GM18858 (cell line): ENCODE results near the gene VPS54.
"Not testable (repeated sequence)": the region's sequence is repeated elsewhere in the genome, so short reads cannot be mapped to it uniquely, and the experiment has no call there.

Source experiments
- ATAC-seq: cut with Tn5 transposase; IDR thresholded peaks from one replicate; pipeline ENCODE4 v1.9.1; 2021; ENCODE audit not compliant: unreplicated experiment

Gene VPS54

GRCh38 chr2:64024259-64024949 lies 5.2 kb upstream of the VPS54 start:
- no peak for ATAC-seq

- no peak for ATAC-seq
Observed at GRCh38 chr2:64023485-64024258, 4.4 kb upstream of the VPS54 start.

- ATAC-seq: no peak
Observed at GRCh38 chr2:64021578-64021977, 2.4 kb upstream of the VPS54 start.

DNA sequence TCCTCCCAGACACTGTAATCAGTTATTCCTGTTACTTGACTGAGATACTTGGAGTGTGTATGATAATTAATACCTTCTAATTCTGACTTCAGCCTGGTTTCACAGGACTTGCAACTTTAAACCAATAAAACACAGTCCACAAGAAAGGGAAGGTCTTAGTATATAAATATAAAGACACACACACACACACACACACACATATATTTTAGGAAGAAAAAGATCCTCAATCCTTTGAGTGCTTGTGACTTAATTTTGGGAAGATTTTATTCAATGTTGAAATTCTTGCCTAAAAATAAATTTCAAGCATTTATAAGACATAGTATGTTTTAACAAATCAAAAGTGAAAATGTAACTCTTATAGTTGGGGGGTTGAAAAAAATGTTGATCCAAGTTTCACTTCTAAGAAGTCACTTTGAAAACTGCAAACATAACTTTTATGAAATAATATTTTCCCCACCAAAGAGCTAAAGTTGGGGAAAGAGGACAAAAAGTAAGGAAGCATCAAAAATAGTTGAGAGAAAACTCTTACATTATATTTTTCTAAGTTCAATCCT lies 824 bp upstream of the VPS54 start:
- no peak for ATAC-seq

DNA sequence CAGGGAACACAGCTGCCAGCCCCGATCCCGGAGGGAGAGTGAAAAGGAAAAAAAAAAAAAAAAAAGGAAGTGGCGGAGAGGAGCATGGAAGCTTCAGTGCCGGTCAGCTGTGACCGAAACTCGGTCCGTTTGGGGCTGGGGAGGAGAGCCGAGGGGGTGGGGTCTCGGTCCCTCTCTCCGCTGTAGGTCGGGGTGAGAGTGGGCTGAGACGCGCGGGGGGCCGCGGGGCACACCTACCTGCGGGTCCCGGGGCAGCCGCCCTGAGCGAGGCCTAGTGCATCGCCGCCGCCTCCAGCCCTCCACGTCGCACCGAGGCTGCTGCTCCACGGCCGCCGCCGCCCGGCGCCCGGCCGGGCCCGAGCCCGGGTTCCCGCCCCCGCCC lies 536 bp downstream of the VPS54 start:
- ATAC-seq: peak; percentile 36

DNA sequence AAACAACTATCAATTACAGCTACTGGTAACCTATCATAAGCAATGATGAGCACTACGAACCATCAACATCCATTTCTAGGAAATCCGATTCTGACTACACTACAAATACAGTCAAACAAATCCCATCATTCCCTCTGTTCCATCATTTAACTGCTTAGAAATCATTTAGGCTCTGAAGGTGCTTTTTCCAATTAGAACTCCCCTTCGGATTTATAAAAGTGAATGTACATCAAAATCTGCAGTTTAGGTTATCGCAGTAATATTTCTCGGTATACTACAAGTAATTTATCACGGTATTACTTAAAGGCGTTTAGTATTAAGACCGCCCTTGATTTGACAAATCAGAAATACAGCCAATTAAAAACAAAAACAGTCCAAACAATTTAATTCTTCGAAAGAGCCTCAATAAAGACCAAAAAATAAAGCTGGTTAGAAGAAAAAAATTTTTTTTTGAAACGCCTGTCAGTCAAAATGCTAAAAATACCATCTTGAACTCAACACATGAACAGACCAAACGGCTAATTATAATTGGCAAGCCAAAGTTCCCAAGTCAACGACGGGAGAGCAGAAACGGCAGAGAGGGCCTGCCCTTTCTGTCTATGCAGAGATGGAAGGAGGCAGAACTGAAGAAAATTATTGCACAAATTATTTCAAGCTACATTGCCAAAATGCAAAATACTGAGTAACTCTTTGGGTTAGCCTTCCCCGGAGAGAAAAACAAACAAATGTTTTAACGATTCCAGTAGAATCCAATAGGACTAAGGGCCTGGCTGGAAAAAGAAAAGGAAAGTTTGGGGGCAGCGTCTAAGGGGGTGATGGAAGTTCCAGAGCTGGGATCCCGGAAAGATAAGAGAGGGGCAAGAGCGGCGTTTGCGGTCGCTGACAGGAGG lies 1.2 kb downstream of the VPS54 start:
- ATAC-seq: no peak

DNA sequence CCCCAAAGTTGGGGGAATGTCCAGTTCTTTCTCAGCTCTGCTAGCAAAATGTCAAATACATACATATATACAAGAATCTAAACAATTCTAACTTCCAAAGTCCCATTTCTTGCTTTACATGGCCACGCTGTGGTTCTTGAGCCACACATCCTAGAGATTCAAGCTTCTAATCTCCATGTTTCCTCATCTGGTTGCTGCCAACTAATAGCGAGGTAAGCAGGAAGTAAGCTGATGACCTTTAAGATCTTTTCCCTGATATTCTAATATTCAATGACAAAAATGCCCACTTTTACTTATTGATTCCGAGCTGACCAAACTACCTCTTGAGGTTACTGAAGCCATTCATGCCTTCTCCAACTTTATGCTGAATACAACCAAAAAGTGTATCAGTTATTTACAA lies 3.3 kb downstream of the VPS54 start:
- ATAC-seq: no peak

DNA sequence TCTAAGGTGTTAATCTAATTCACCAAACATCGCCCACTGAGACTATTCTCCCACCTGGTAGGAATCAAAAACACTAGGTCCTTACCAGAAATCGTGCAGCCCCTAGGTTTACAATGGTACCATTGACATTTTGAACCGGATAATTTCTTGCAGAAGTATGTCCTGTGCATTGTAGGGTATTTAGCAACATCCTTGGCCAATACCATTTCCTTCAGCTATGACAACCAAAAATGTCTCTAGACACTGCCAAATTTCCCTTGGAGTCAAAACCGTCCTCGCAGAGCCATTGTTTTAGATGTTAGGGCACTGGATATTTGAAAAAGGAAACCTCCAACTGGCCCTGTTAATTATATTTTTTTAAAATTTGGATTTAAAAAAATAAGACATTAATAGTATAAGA lies 3.8 kb downstream of the VPS54 start:
- no peak for ATAC-seq

- ATAC-seq: no peak
Observed at GRCh38 chr2:64014628-64015027, 4.6 kb downstream of the VPS54 start.

- no peak for ATAC-seq
Observed at GRCh38 chr2:64013053-64013452, 6.2 kb downstream of the VPS54 start.

GRCh38 chr2:64012115-64012514 lies 7.1 kb downstream of the VPS54 start:
- ATAC-seq: no peak

GRCh38 chr2:64008434-64009009 lies 10.7 kb downstream of the VPS54 start:
- ATAC-seq: no peak

DNA sequence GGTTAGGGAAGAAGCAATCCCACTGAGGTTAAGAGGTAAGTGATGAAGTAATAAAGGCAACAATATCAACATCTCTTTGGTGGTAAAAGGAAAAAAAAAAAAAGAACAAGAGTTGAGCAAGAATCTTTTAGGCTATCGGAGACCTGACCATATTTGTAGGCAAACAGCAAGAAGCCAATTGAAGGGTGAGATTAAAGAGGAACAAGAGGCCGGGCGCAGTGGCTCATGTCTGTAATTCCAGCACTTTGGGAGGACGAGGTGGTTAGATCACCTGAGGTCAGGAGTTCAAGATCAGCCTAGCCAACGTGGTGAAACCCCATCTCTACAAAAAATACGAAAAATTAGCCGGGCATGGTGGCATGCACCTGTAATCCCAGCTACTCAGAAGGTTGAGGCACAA lies 11.3 kb downstream of the VPS54 start:
- no peak for ATAC-seq

DNA sequence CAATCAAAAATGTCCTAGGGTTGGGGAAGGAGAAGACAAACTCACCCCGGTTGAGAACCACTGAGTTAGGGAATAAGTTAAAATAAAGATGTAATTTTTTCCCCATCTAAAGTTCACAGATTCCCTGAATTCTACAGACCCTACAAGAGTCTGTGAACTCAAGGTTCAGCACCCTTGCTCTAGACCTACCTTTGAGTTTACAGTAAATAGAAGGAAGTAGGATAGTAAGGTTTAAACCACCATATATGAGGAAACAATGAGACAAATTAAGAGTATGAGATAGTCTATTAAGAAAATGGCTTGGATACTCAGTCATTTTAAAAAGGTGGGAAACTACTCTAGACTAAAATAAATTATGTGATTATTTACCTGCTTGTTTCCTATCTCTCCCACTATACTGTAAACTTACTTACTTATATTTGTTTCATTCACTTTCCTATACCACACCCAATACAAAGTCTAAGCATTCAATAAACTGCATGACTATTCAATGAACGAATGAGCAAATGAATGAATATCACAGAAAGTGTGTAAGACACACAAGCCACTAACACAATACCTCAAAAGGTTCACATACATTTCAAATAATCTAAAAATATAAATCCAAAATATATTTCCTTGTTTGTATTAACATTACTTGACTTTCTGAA lies 13.4 kb downstream of the VPS54 start:
- no peak for ATAC-seq

DNA sequence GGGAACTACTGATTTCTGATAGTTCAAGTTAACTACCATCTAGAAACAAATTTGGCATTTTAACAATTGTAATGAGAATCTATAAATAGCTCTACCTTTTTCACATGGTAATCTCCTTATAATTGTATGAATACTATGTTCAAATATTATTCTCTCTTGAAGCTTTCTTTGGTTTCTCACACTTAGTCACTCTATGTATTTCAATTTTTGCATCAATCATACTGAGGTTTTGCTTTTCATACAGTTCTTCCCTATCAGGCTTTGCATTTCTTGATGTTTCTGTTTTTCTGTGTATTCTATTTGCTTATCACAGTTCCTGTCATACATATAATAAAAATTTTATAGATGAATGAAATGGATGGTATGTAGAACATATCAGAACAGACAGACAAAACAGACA lies 16.0 kb downstream of the VPS54 start:
- no peak for ATAC-seq

DNA sequence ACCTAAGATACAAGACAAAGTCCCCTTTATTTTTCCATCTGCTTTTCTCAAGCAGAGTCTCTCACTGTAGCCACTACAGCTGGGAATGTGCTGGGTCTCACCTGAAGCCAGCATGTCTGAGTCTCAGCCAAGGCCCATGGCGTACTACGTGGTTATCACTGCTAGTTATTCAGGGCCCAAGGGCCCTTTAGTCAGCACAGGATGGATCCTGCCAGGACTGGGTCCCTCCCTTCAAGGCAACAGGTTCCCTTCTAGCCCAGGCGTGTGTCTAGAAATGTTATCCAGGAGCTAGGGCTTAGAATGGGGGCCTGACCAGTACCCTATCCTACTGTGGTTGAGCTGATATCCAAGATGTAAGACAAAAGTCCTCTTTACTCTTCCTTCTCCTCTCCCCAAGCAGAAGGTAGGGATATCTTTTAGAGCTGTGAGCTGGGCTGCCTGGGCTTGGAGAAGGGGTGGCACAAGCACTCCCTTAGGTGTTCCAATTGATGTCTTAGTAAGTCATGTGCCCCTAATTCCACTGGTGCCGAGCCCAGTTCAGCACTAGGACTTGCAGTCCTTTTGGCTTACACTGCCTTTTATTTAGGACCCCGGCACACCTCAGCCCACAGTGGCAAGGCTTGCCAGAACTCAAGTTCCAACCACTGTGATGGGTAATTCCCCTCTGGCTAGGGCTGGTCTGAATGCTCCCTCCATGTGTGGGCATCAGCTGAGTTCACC lies 17.7 kb downstream of the VPS54 start:
- ATAC-seq: no peak

GRCh38 chr2:64000630-64001381 lies 18.4 kb downstream of the VPS54 start:
- no peak for ATAC-seq

DNA sequence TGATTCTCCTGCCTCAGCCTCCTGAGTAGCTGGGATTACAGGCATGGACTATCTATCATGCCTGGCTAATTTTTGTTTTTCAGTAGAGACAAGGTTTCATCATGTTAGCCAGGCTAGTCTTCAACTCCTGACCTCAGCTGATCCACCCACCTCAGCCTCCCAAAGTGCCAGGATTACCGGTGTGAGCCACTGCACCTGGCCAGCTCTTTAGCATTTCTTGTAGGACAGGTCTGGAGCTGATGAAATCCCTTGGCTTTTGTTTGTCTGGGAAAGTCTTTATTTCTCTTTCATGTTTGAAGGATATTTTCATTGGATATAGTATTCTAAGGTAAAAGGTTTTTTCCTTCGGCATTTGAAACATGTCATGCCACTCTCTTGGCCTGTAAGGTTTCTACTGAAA lies 20.2 kb downstream of the VPS54 start:
- ATAC-seq: no peak

GRCh38 chr2:63996582-63997198 lies 22.5 kb downstream of the VPS54 start:
- not testable (repeated sequence) for ATAC-seq
